ENCODE measurements around the gene UNC13C. TPM values are rescaled to one million over a fixed set of nuclear protein-coding genes. Genes with fewer than 3 reads are reported as not detected.

UNC13C gene
- total RNA-seq (not detected in 2 replicates), polyA plus RNA-seq (not detected in 2 replicates), polyA minus RNA-seq (not detected in 2 replicates), Bru-seq, nascent RNA (percentile 0 among the genes with signal in this experiment), BruChase-seq, experiment 1, labeled RNA remaining after a 6-hour chase (percentile 0 among the genes with signal in this experiment), BruChase-seq, experiment 2, labeled RNA remaining after a 2-hour chase (percentile 0 among the genes with signal in this experiment)
- polyA plus RNA-seq (2011; cell fraction: cytosol; rRNA removed): not detected in 2 replicates
- polyA plus RNA-seq (2011; cell fraction: nucleus; rRNA removed): not detected in 2 replicates
- polyA plus RNA-seq (2012): not detected in 2 replicates
- polyA minus RNA-seq (2011; cell fraction: cytosol; rRNA and poly(A)+ RNA removed): not detected
- polyA minus RNA-seq (2011; cell fraction: nucleus; rRNA and poly(A)+ RNA removed): not detected in 2 replicates
- long read RNA-seq: 0 reads

DNA sequence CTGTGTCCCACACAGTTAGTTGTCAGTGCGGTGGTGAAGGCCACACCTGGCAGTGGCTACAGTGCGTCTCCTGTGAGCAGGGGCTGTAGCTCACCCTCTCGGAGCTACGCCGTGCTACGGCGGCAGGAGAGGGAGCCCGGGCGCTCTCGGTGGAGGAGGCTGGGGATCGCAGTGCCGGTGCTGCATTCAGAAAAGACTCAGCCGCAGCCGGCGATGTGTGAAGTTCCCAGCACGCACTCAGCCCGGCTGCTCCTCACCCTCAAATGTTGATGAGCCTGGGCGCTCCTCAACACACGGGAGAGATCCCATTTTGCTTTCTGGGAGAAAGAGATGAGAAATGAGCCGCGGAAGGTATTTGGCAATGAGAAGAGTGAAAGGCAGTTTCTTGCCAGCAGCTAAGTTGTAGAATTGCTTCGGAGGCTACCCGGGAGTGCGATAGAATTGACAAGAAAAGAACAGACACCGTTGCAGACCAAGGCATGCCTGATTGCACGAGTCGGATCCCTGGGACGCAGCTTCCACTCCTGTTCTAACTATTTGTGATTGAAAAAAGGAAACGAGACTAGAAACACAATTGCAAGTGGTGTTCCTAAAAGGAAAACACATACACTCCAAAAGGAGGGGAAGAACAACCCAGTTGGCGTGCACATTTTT is at the start of gene UNC13C:
Gene UNC13C, plus strand, starts transcription at position 189 of the 654 bp plus-strand sequence. CDS start 34,463 bp downstream, outside the sequence.
- dilution Hi-C loops (cut with MboI; ENCODE audit: extremely low pct_ligation_motif_present, low sequenced_read_pairs) (no loop called here), intact Hi-C loops (cut with micrococcal nuclease) (no loop called here)
- H3K79me2 ChIP-seq (ENCODE audit: control insufficient read depth, insufficient read depth, low read length): no peaks in the 10 kb centered on the region
- no peaks in the 10 kb centered on the region for H3K9me3 ChIP-seq (replicated peaks; ENCODE audit: control insufficient read depth, insufficient read depth, low read length)
- H2AFZ ChIP-seq (ENCODE audit: low read depth, low read length): no peak within 1 kb of the TSS
- peaks cover 0 to 8% of the 10 kb centered on the region in 2 experiments for H3K27me3 ChIP-seq (ENCODE audit: control insufficient read depth in 2 of 2, insufficient read depth in 2 of 2, low read length in 2 of 2)
- H3K4me2 ChIP-seq (ENCODE audit: insufficient read depth, low read length): no peak within 1 kb of the TSS
- H3K4me1 ChIP-seq (ENCODE audit: control insufficient read depth, extremely low read depth, insufficient read depth, low read length): no peaks in the 10 kb centered on the region
- H3K9ac ChIP-seq (replicated peaks; ENCODE audit: extremely low read depth, insufficient read depth, low read length): no peak within 1 kb of the TSS
- no peaks in the 10 kb centered on the region for H3K9me1 ChIP-seq (replicated peaks; ENCODE audit: control insufficient read depth, extremely low read depth, insufficient read depth, low read length)
- ChIA-PET POLR2A (no interaction called here), CTCF (no interaction called here)
- DNase-seq (ENCODE audit: low read depth, low spot score) (no peak), FAIRE-seq (no peak)
- no peak within 1 kb of the TSS for H3K27ac ChIP-seq (ENCODE audit: insufficient read depth, low read depth, low read length)
- TF ChIP-seq, protein P1, sequence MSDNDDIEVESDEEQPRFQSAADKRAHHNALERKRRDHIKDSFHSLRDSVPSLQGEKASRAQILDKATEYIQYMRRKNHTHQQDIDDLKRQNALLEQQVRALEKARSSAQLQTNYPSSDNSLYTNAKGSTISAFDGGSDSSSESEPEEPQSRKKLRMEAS (IDR thresholded peaks at IDR 0.05; ENCODE audit: insufficient read depth, insufficient read length): no peak
- TF ChIP-seq JUN (IDR thresholded peaks at IDR 0.05; ENCODE audit: borderline replicate concordance, insufficient read depth, insufficient read length, low read depth): no peak
- TF ChIP-seq, protein P2, sequence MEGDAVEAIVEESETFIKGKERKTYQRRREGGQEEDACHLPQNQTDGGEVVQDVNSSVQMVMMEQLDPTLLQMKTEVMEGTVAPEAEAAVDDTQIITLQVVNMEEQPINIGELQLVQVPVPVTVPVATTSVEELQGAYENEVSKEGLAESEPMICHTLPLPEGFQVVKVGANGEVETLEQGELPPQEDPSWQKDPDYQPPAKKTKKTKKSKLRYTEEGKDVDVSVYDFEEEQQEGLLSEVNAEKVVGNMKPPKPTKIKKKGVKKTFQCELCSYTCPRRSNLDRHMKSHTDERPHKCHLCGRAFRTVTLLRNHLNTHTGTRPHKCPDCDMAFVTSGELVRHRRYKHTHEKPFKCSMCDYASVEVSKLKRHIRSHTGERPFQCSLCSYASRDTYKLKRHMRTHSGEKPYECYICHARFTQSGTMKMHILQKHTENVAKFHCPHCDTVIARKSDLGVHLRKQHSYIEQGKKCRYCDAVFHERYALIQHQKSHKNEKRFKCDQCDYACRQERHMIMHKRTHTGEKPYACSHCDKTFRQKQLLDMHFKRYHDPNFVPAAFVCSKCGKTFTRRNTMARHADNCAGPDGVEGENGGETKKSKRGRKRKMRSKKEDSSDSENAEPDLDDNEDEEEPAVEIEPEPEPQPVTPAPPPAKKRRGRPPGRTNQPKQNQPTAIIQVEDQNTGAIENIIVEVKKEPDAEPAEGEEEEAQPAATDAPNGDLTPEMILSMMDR (IDR thresholded peaks at IDR 0.05; ENCODE audit: extremely low read depth in 1 of 2, insufficient read depth in 1 of 2, low read depth in 1 of 2, low read length in 2 of 2): no peak
- TF ChIP-seq GATA2 (IDR thresholded peaks at IDR 0.05; ENCODE audit: insufficient read depth, insufficient read length, low read depth, low read length): no peak
- no peak for TF ChIP-seq POLR2AphosphoS5 (IDR thresholded peaks at IDR 0.05; ENCODE audit: insufficient read depth, low read depth, low read length)
- no peaks in the 10 kb centered on the region for H3K36me3 ChIP-seq (ENCODE audit: control insufficient read depth in 2 of 2, extremely low read depth in 1 of 2, insufficient read depth in 2 of 2, low read length in 2 of 2)
- H4K20me1 ChIP-seq (replicated peaks; ENCODE audit: control insufficient read depth, extremely low read depth, insufficient read depth, low read length): no peaks in the 10 kb centered on the region
- no TSS peak for BruUV-seq (replicated peaks)
- H3K4me3 ChIP-seq (replicated peaks in 1 of 3; ENCODE audit: insufficient read depth in 1 of 3, low read depth in 1 of 3, low read length in 3 of 3): no peak within 1 kb of the TSS

All from endothelial cell of umbilical vein (primary cell).